ENCODE results near the gene PRXL2C.

The PRXL2C gene

GRCh38 chr9:96612105-96612965 is 42.8 kb downstream of the PRXL2C start:
- DNase-seq = no peak

- no peak for DNase-seq
Measured at GRCh38 chr9:96611302-96611701, 43.8 kb downstream of the PRXL2C start.

GRCh38 chr9:96609732-96610131 is 45.4 kb downstream of the PRXL2C start:
- DNase-seq = no peak

GRCh38 chr9:96607971-96608370 is 47.1 kb downstream of the PRXL2C start:
- no peak for DNase-seq

GRCh38 chr9:96605328-96605727 is 49.8 kb downstream of the PRXL2C start:
- no peak for DNase-seq

- no peak for DNase-seq
Measured at GRCh38 chr9:96604004-96604319, 51.2 kb downstream of the PRXL2C start.

GRCh38 chr9:96603305-96604003 is 51.7 kb downstream of the PRXL2C start:
- DNase-seq = no peak

GRCh38 chr9:96599298-96599697 is 55.8 kb downstream of the PRXL2C start:
- DNase-seq = no peak

- DNase-seq = no peak
Measured at GRCh38 chr9:96596601-96597111, 58.5 kb downstream of the PRXL2C start.

Data from Kasumi-1 (cell line).